ENCODE results near the gene EFL1. TPM values are rescaled to one million over a fixed set of nuclear protein-coding genes. Genes with fewer than 3 reads are reported as not detected.

Gene EFL1
- total RNA-seq, 1 donor from 2014 or later = 21.0 TPM

Small RNAs within 50 kb of the gene (small RNA-seq; reads per million reads assigned to genes)
- not detected for gene RNU1-77P (ENCODE audit: low replicate concordance)

Other genes with a start within 250 kb of the EFL1 start
- 14.9 TPM for gene MEX3B, start 216.7 kb downstream of the EFL1 start, total RNA-seq
- gene SAXO2, start 84 bp upstream of the EFL1 start, total RNA-seq = 1.3 TPM
- gene GOLGA6L10, start 86.7 kb upstream of the EFL1 start, total RNA-seq = 3.3 TPM
- gene GOLGA6L9, start 167.1 kb upstream of the EFL1 start, total RNA-seq = 3.7 TPM